ENCODE results near the gene GABRB2. TPM values are rescaled to one million over a fixed set of nuclear protein-coding genes. Genes with fewer than 3 reads are reported as not detected.

Gene GABRB2
- total RNA-seq, 1 experiment from 2014 or later = not detected

DNA sequence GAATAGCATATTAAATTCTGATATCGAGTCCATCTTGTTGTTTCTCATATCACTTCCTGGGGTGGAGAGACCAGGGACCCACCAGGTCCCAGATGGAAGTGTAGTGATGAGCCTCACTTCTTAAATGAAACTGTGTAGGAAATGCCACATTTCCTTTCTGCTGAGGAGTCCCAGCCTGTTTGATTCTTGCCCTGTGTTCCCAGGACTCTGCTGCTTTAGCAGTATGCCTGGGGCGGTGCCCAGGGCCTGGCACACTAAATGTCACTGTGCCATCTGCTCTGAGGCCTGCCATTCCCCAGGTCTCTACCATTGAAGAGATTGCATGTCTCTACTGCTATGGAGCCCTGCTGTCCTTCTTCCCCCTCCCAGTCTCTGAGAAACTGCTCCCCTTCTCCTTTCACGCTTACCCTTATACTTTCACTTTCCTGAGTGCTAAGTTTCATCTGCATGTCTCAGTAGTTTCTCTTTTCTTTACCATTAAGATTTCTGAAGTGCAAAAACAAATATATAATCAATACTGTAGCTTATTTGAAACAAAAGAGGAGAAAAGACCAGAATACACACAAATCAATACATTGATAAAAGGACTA, 260.4 kb downstream of the GABRB2 start:
- ChIA-PET POLR2A (no interaction called here), CTCF (no interaction called here)
- Mint-ChIP-seq H3K27ac (ENCODE audit: unreplicated experiment) (no peak overlapping the region), H3K4me3 (ENCODE audit: unreplicated experiment) (no peak overlapping the region), H3K27me3 (ENCODE audit: insufficient read depth, unreplicated experiment) (peaks cover 14% of the 10 kb centered on the region), H3K9me3 (ENCODE audit: unreplicated experiment) (no peaks in the 10 kb centered on the region), H3K36me3 (ENCODE audit: insufficient read depth, unreplicated experiment) (no peaks in the 10 kb centered on the region), H3K4me1 (ENCODE audit: low read depth, unreplicated experiment) (no peaks in the 10 kb centered on the region)
- Histone ChIP-seq H3K4me3 (ENCODE audit: low read depth, low read length) (no peak overlapping the region), H3K4me1 (no peaks in the 10 kb centered on the region), H3K27me3 (replicated peaks; ENCODE audit: control insufficient read depth, insufficient read depth, low read length) (no peaks in the 10 kb centered on the region), H3K9me3 (no peaks in the 10 kb centered on the region), H3K36me3 (ENCODE audit: control insufficient read depth, insufficient read depth, low read length) (no peaks in the 10 kb centered on the region)
- BruUV-seq (replicated peaks) = no TSS peak
- DNase-seq = no peak
- TF ChIP-seq, protein P1, sequence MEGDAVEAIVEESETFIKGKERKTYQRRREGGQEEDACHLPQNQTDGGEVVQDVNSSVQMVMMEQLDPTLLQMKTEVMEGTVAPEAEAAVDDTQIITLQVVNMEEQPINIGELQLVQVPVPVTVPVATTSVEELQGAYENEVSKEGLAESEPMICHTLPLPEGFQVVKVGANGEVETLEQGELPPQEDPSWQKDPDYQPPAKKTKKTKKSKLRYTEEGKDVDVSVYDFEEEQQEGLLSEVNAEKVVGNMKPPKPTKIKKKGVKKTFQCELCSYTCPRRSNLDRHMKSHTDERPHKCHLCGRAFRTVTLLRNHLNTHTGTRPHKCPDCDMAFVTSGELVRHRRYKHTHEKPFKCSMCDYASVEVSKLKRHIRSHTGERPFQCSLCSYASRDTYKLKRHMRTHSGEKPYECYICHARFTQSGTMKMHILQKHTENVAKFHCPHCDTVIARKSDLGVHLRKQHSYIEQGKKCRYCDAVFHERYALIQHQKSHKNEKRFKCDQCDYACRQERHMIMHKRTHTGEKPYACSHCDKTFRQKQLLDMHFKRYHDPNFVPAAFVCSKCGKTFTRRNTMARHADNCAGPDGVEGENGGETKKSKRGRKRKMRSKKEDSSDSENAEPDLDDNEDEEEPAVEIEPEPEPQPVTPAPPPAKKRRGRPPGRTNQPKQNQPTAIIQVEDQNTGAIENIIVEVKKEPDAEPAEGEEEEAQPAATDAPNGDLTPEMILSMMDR (IDR thresholded peaks at IDR 0.05; ENCODE audit: insufficient read depth in 1 of 2, low read depth in 1 of 2, low read length in 1 of 2, severe bottlenecking in 1 of 2, unreplicated experiment in 1 of 2) = no peak
- intact Hi-C loops (cut with micrococcal nuclease; ENCODE audit: unreplicated experiment) = no loop called here

DNA sequence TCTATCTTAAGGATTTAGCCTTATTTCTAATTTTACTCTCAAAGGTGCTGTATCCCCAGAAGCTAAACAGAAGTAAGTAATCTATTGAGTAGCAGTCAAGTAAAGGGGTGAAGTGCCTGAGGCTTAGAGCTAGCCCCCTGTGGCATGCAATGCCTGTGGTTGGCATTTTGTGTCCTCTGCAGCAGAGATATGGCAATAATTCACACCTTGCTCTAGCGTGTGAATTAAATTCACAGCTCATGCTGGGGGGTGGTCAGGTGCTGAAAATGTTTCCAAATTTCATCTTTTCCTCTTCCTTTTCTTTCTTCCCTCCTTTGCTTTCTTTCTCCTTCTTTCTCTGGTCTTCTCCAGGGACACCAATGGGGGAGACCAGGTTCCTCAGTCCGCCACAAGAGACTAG, 262.1 kb downstream of the GABRB2 start:
- no peak for DNase-seq
- Histone ChIP-seq H3K9me3 (no peaks in the 10 kb centered on the region), H3K27me3 (replicated peaks; ENCODE audit: control insufficient read depth, insufficient read depth, low read length) (no peaks in the 10 kb centered on the region), H3K4me3 (ENCODE audit: low read depth, low read length) (no peak overlapping the region), H3K36me3 (ENCODE audit: control insufficient read depth, insufficient read depth, low read length) (no peaks in the 10 kb centered on the region), H3K4me1 (no peaks in the 10 kb centered on the region)
- Mint-ChIP-seq H3K36me3 (ENCODE audit: insufficient read depth, unreplicated experiment) (no peaks in the 10 kb centered on the region), H3K27me3 (ENCODE audit: insufficient read depth, unreplicated experiment) (peaks cover 11% of the 10 kb centered on the region), H3K4me1 (ENCODE audit: low read depth, unreplicated experiment) (no peaks in the 10 kb centered on the region), H3K9me3 (ENCODE audit: unreplicated experiment) (no peaks in the 10 kb centered on the region), H3K4me3 (ENCODE audit: unreplicated experiment) (no peak overlapping the region), H3K27ac (ENCODE audit: unreplicated experiment) (no peak overlapping the region)
- TF ChIP-seq, protein P1 (IDR thresholded peaks at IDR 0.05; ENCODE audit: insufficient read depth in 1 of 2, low read depth in 1 of 2, low read length in 1 of 2, severe bottlenecking in 1 of 2, unreplicated experiment in 1 of 2) = no peak
- BruUV-seq (replicated peaks) = no TSS peak
- intact Hi-C loops (cut with micrococcal nuclease; ENCODE audit: unreplicated experiment) = no loop called here
- POLR2A ChIA-PET = no interaction called here
- CTCF ChIA-PET = no interaction called here

DNA sequence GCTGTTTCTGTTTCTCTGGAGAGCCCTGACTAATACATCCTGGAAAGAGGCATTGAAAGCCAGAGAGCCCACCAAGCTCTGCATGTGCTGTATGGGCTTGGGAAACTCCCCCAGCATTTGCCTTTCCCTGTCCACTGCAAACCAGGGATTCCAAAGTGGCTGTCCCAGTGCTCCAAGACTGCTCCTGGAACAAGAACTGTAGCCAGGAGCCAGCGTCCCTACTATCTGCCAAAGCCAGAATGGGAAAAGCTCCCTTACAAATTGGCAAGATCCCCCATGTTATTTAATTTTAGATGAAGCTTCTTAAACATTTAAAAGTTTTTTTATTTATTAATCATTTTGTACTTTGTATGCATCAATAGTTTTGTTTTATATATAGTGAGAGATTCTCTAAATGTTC, 263.2 kb downstream of the GABRB2 start:
- Mint-ChIP-seq H3K4me1 (ENCODE audit: low read depth, unreplicated experiment) (no peaks in the 10 kb centered on the region), H3K36me3 (ENCODE audit: insufficient read depth, unreplicated experiment) (no peaks in the 10 kb centered on the region)
- BruUV-seq (replicated peaks) = no TSS peak

More for the DNA sequence above, 263.2 kb downstream of the GABRB2 start:
- Mint-ChIP-seq H3K27ac (ENCODE audit: unreplicated experiment) (no peak overlapping the region), H3K4me3 (ENCODE audit: unreplicated experiment) (no peak overlapping the region), H3K27me3 (ENCODE audit: insufficient read depth, unreplicated experiment) (peaks cover 11% of the 10 kb centered on the region), H3K9me3 (ENCODE audit: unreplicated experiment) (no peaks in the 10 kb centered on the region)
- TF ChIP-seq, protein P1 (IDR thresholded peaks at IDR 0.05; ENCODE audit: insufficient read depth in 1 of 2, low read depth in 1 of 2, low read length in 1 of 2, severe bottlenecking in 1 of 2, unreplicated experiment in 1 of 2) = no peak
- POLR2A ChIA-PET = no interaction called here
- H3K9me3 ChIP-seq = no peaks in the 10 kb centered on the region
- no peaks in the 10 kb centered on the region for H3K4me1 ChIP-seq
- no peaks in the 10 kb centered on the region for H3K27me3 ChIP-seq (replicated peaks; ENCODE audit: control insufficient read depth, insufficient read depth, low read length)
- intact Hi-C loops (cut with micrococcal nuclease; ENCODE audit: unreplicated experiment) = no loop called here
- no peak overlapping the region for H3K4me3 ChIP-seq (ENCODE audit: low read depth, low read length)
- CTCF ChIA-PET = no interaction called here
- DNase-seq = no peak
- H3K36me3 ChIP-seq (ENCODE audit: control insufficient read depth, insufficient read depth, low read length) = no peaks in the 10 kb centered on the region

Measured in Caco-2 (cell line).